CD1c-positive myeloid dendritic cell (primary cell): ENCODE data around the gene CD38.

Source experiments
- DNase-seq: peaks from one replicate; pipeline ENCODE4 v3.0.0-alpha.2; 2016; ENCODE audit errors: extremely low spot score

The CD38 gene

GRCh38 chr4:15868111-15868510 lies 90.0 kb downstream of the CD38 start:
- DNase-seq, result no peak

- DNase-seq, result no peak
These were observed 90.8 kb downstream of the CD38 start for GRCh38 chr4:15868826-15869413.

GRCh38 chr4:15870079-15870478 lies 92.0 kb downstream of the CD38 start:
- no peak for DNase-seq

GRCh38 chr4:15870921-15871664 lies 93.0 kb downstream of the CD38 start:
- DNase-seq, result no peak

GRCh38 chr4:15873117-15873516 lies 95.0 kb downstream of the CD38 start:
- DNase-seq, result no peak

- DNase-seq, result no peak
These were observed 96.5 kb downstream of the CD38 start for GRCh38 chr4:15874671-15875070.

GRCh38 chr4:15875663-15876460 lies 97.7 kb downstream of the CD38 start:
- DNase-seq, result no peak

GRCh38 chr4:15878011-15878410 lies 99.9 kb downstream of the CD38 start:
- no peak for DNase-seq

- no peak for DNase-seq
These were observed 103.7 kb downstream of the CD38 start for GRCh38 chr4:15881820-15882219.

GRCh38 chr4:15882675-15883086 lies 104.6 kb downstream of the CD38 start:
- DNase-seq, result peak; percentile 76

- DNase-seq, result no peak
These were observed 105.6 kb downstream of the CD38 start for GRCh38 chr4:15883610-15884243.

GRCh38 chr4:15884666-15885065 lies 106.5 kb downstream of the CD38 start:
- no peak for DNase-seq

GRCh38 chr4:15885422-15885821 lies 107.3 kb downstream of the CD38 start:
- DNase-seq, result no peak

GRCh38 chr4:15888515-15888914 lies 110.4 kb downstream of the CD38 start:
- peak; percentile 27 for DNase-seq

- DNase-seq, result no peak
These were observed 112.2 kb downstream of the CD38 start for GRCh38 chr4:15890246-15890829.

- no peak for DNase-seq
These were observed 113.2 kb downstream of the CD38 start for GRCh38 chr4:15891312-15891711.

- DNase-seq, result no peak
These were observed 115.8 kb downstream of the CD38 start for GRCh38 chr4:15893962-15894361.

- no peak for DNase-seq
These were observed 116.3 kb downstream of the CD38 start for GRCh38 chr4:15894393-15894792.

- DNase-seq, result peak; percentile 13
These were observed 117.1 kb downstream of the CD38 start for GRCh38 chr4:15894921-15895916.

GRCh38 chr4:15897577-15897976 lies 119.4 kb downstream of the CD38 start:
- DNase-seq, result no peak

GRCh38 chr4:15898902-15899301 lies 120.8 kb downstream of the CD38 start:
- DNase-seq, result no peak
